Measurements from ENCODE around the gene NXPH4. TPM values are rescaled to one million over a fixed set of nuclear protein-coding genes. Genes with fewer than 3 reads are reported as not detected.

Gene NXPH4
- total and polyA plus RNA-seq, 7 donors, result 0.01 to 0.58 (median 0.24) TPM; not detected in 2

DNA sequence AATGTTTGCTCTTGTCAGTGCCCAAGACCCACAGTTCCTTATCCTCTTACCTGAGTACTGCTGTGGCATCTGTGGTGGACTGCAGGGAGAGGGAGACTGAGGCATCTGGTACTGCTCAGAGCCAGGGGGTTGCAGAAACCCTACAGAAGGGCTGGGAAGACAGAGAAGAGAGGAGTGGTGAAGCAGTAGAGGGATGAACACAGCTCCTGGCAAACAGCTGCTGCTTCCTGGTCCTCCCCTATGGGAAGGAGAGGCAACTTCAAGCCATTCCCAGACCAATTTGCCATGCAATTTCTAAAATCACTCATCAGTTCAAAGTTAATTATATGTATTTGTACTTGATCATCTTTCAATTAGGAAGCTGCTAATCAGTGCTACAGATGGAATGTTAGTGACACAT is 50.1 kb downstream of the NXPH4 start:
- H3K9me3 ChIP-seq, result no peaks in the 10 kb centered on the region
- intact Hi-C loops (cut with DNase I), result no loop called here
- no peaks in the 10 kb centered on the region for H3K27me3 ChIP-seq (ENCODE audit: insufficient read depth in 3 of 3, low read length in 2 of 3)
- H3K4me1 ChIP-seq, result peaks cover 36% of the 10 kb centered on the region
- DNase-seq (no peak), ATAC-seq (no peak)
- H3K36me3 ChIP-seq (ENCODE audit: insufficient read depth in 1 of 2, low read depth in 1 of 2), result peaks cover 0 to 39% of the 10 kb centered on the region in 2 donors
- TF ChIP-seq, protein P1, sequence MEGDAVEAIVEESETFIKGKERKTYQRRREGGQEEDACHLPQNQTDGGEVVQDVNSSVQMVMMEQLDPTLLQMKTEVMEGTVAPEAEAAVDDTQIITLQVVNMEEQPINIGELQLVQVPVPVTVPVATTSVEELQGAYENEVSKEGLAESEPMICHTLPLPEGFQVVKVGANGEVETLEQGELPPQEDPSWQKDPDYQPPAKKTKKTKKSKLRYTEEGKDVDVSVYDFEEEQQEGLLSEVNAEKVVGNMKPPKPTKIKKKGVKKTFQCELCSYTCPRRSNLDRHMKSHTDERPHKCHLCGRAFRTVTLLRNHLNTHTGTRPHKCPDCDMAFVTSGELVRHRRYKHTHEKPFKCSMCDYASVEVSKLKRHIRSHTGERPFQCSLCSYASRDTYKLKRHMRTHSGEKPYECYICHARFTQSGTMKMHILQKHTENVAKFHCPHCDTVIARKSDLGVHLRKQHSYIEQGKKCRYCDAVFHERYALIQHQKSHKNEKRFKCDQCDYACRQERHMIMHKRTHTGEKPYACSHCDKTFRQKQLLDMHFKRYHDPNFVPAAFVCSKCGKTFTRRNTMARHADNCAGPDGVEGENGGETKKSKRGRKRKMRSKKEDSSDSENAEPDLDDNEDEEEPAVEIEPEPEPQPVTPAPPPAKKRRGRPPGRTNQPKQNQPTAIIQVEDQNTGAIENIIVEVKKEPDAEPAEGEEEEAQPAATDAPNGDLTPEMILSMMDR (IDR thresholded peaks at IDR 0.05), result no peak
- no peak overlapping the region for H3K27ac ChIP-seq
- no peak overlapping the region for H3K4me3 ChIP-seq

- Histone ChIP-seq H3K4me1 (peaks cover 35% of the 10 kb centered on the region), H3K27me3 (ENCODE audit: insufficient read depth in 3 of 3, low read length in 2 of 3) (no peaks in the 10 kb centered on the region), H3K27ac (no peak overlapping the region), H3K4me3 (no peak overlapping the region), H3K36me3 (ENCODE audit: insufficient read depth in 1 of 2, low read depth in 1 of 2) (peaks cover 0 to 45% of the 10 kb centered on the region in 2 donors), H3K9me3 (no peaks in the 10 kb centered on the region)
- no peak for ATAC-seq
- DNase-seq, result no peak
- TF ChIP-seq, protein P1 (IDR thresholded peaks at IDR 0.05), result no peak
- intact Hi-C loops (cut with DNase I), result no loop called here
- 82 to 88% (median 87%) methylated on average over 7 of the region's 7 CpGs for WGBS, 3 donors
These were observed 51.7 kb downstream of the NXPH4 start for GRCh38 chr12:57268264-57268663.

DNA sequence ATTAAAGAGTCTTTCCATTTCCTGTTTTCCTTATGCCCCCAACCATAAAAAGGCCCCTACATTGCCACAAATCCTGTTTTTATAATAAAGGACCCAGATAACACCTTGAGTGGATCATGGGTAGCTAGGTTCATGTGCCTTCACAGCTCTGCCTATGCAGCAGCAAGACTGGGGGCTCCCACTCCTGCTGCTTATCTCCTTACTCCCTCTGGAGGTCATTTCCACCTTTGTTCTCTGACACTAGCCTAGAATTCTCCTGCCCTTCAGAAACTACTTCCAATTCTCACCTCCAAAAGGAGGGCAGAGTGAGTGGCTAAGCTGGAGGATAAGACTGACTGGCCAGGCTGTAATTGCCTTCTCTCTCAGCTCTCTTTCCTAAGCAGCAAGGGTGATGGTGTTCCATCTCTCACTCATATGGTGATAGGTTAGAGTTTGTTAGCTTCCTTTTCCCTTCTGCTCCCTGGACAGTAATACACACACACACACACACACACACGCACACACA is 54.4 kb downstream of the NXPH4 start:
- no peak overlapping the region for H3K27ac ChIP-seq
- H3K4me3 ChIP-seq, result no peak overlapping the region
- WGBS, 3 donors, result 81 to 88% (median 83%) methylated on average over 1 of the region's 1 CpG
- intact Hi-C loops (cut with DNase I), result no loop called here
- H3K9me3 ChIP-seq, result no peaks in the 10 kb centered on the region
- peak in 3 of 4 donors; percentile 41 to 44 (median 43) for ATAC-seq
- H3K36me3 ChIP-seq (ENCODE audit: insufficient read depth in 1 of 2, low read depth in 1 of 2), result peaks cover 0 to 57% of the 10 kb centered on the region in 2 donors
- H3K4me1 ChIP-seq, result peaks cover 19% of the 10 kb centered on the region
- no peak for DNase-seq
- H3K27me3 ChIP-seq (ENCODE audit: insufficient read depth in 3 of 3, low read length in 2 of 3), result no peaks in the 10 kb centered on the region
- TF ChIP-seq, protein P1 (IDR thresholded peaks at IDR 0.05), result peak; percentile 23

DNA sequence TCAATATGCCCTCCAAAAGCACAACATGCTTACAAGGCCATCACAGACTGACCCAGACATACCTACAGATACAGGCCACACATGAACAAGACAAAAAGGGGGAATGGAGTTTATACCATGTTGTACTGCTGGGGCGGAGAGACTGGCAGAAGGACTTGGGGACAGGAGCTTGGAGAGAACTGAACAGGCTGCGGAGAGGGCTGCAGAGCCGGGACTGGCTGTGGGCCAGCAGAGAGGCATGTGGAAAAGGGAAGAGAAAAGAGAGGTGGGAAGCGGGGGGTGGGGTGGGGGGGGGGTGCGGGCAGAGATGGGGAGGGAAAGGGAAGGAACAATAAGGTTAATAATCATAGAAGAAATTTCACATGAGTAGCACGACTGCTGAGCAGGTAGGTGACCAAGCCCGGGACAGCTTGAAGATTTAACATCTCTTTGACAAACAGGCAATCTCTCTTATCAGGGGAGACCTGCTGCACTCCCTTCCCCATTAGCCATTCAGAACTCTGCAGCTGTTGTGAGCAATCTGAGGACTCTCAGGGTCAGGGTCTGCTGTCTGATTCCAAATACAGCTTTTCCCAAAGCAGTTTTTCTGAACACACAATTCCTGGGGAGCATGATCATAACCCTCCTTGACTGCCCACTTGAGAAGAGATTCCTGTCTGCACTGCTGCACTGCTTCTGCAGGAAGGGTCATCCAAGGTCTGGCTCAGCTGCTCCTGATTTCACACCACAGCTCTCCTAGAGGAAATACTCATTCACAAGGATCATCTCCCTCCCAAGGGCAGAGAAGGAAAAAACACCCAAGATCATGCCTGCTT is 56.0 kb downstream of the NXPH4 start:
- TF ChIP-seq, protein P1 (IDR thresholded peaks at IDR 0.05), result no peak
- Histone ChIP-seq H3K9me3 (no peaks in the 10 kb centered on the region), H3K4me1 (peaks cover 19% of the 10 kb centered on the region), H3K27me3 (ENCODE audit: insufficient read depth in 3 of 3, low read length in 2 of 3) (no peaks in the 10 kb centered on the region), H3K36me3 (ENCODE audit: insufficient read depth in 1 of 2, low read depth in 1 of 2) (peaks cover 0 to 46% of the 10 kb centered on the region in 2 donors), H3K4me3 (no peak overlapping the region), H3K27ac (no peak overlapping the region)
- intact Hi-C loops (cut with DNase I), result no loop called here
- no peak for DNase-seq
- peak; percentile 68 to 90 (median 80) for ATAC-seq
- 25 to 28% (median 26%) methylated on average over 6 to 7 of the region's 7 CpGs for WGBS, 3 donors
